Endothelial cell (in vitro differentiated cells): ENCODE measurements around the gene CALM3. TPM values are rescaled to one million over a fixed set of nuclear protein-coding genes. Genes with fewer than 3 reads are reported as not detected.

Source experiments
- DNase-seq: peaks from one replicate; pipeline ENCODE4 v3.0.0; 2021; ENCODE audit warnings: low spot score
- H3K27ac Mint-ChIP-seq: one replicate; pipeline ENCODE4 v1.8.0; 2021; ENCODE audit warnings: mixed read lengths, inconsistent platforms; ENCODE audit not compliant: unreplicated experiment
- H3K27me3 Mint-ChIP-seq: one replicate; pipeline ENCODE4 v1.8.0; 2021; ENCODE audit warnings: mild to moderate bottlenecking, moderate library complexity, mixed read lengths, inconsistent platforms; ENCODE audit not compliant: unreplicated experiment
- H3K36me3 Mint-ChIP-seq: one replicate; pipeline ENCODE4 v1.8.0; 2021; ENCODE audit warnings: mild to moderate bottlenecking, low read depth, mixed read lengths, inconsistent platforms; ENCODE audit not compliant: unreplicated experiment
- H3K4me1 Mint-ChIP-seq: one replicate; pipeline ENCODE4 v1.8.0; 2021; ENCODE audit warnings: mild to moderate bottlenecking, mixed read lengths, inconsistent platforms; ENCODE audit not compliant: unreplicated experiment
- H3K4me3 Mint-ChIP-seq: one replicate; pipeline ENCODE4 v1.8.0; 2021; ENCODE audit warnings: mild to moderate bottlenecking, mixed read lengths, inconsistent platforms; ENCODE audit not compliant: unreplicated experiment
- H3K9me3 Mint-ChIP-seq: one replicate; pipeline ENCODE4 v1.8.0; 2021; ENCODE audit warnings: mixed read lengths, inconsistent platforms; ENCODE audit not compliant: unreplicated experiment
- total RNA-seq: library from RNA; stranded (reverse); fragmentation: NEBNext Ultra II Directional; extraction: Animal tissue kit (Norgen Biotek cat#: 25700); gene quantifications from one replicate; pipeline ENCODE4 v1.2.1, GENCODE V29; 2021; ENCODE audit not compliant: unreplicated experiment
- TF ChIP-seq, protein P1 (sequence below): fragments of 200-600 bp; sonication (generic); IDR thresholded peaks from one replicate; pipeline ENCODE4 v1.5.0; 2021; ENCODE audit warnings: antibody characterized with exemption; ENCODE audit not compliant: unreplicated experiment

Gene CALM3
- total RNA-seq, 1 donor from 2014 or later: 564 TPM

GRCh38 chr19:46609511-46610412 lies 8.6 kb downstream of the CALM3 start:
- Mint-ChIP-seq H3K27me3 (peaks cover 23% of the 10 kb centered on the region), H3K27ac (no peak overlapping the region), H3K36me3 (peaks cover 28% of the 10 kb centered on the region), H3K4me1 (peaks cover 3% of the 10 kb centered on the region), H3K4me3 (peak overlapping the region; percentile 84), H3K9me3 (no peaks in the 10 kb centered on the region)
- TF ChIP-seq, protein P1, sequence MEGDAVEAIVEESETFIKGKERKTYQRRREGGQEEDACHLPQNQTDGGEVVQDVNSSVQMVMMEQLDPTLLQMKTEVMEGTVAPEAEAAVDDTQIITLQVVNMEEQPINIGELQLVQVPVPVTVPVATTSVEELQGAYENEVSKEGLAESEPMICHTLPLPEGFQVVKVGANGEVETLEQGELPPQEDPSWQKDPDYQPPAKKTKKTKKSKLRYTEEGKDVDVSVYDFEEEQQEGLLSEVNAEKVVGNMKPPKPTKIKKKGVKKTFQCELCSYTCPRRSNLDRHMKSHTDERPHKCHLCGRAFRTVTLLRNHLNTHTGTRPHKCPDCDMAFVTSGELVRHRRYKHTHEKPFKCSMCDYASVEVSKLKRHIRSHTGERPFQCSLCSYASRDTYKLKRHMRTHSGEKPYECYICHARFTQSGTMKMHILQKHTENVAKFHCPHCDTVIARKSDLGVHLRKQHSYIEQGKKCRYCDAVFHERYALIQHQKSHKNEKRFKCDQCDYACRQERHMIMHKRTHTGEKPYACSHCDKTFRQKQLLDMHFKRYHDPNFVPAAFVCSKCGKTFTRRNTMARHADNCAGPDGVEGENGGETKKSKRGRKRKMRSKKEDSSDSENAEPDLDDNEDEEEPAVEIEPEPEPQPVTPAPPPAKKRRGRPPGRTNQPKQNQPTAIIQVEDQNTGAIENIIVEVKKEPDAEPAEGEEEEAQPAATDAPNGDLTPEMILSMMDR: no peak
- no peak for DNase-seq

- Mint-ChIP-seq H3K9me3 (no peaks in the 10 kb centered on the region), H3K4me3 (no peak overlapping the region), H3K27me3 (peaks cover 23% of the 10 kb centered on the region), H3K4me1 (peaks cover 3% of the 10 kb centered on the region), H3K27ac (no peak overlapping the region), H3K36me3 (peaks cover 28% of the 10 kb centered on the region)
- no peak for DNase-seq
- TF ChIP-seq, protein P1: no peak
Measured at GRCh38 chr19:46610413-46610775, 9.3 kb downstream of the CALM3 start.

GRCh38 chr19:46610851-46611770 lies 10.0 kb downstream of the CALM3 start:
- no peak for DNase-seq
- H3K27me3 Mint-ChIP-seq: peaks cover 23% of the 10 kb centered on the region
- peaks cover 28% of the 10 kb centered on the region for H3K36me3 Mint-ChIP-seq
- H3K4me1 Mint-ChIP-seq: peaks cover 3% of the 10 kb centered on the region
- no peaks in the 10 kb centered on the region for H3K9me3 Mint-ChIP-seq
- H3K27ac Mint-ChIP-seq: no peak overlapping the region
- TF ChIP-seq, protein P1: no peak
- no peak overlapping the region for H3K4me3 Mint-ChIP-seq

DNA sequence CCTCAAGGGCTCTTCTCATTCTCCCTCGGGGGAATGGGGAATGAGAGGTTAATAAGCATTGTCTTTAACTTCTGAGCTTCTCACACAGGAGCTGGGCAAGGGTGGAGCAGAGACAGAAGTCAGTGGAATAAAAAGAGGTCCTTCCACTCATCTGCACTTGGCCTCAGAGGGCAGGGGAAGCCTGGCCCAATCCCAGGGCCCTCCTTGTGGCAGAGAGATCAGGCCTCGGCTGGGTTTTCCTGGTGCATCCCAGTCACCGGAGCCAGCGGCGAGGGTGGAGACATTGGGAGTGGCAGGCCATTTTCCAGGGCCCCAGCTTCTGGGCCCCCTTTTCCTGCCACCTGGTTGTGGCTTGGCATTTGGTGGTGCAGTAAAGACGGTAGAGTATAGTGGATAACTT lies 10.6 kb downstream of the CALM3 start:
- no peak overlapping the region for H3K27ac Mint-ChIP-seq
- H3K9me3 Mint-ChIP-seq: no peaks in the 10 kb centered on the region
- no peak for DNase-seq
- H3K4me3 Mint-ChIP-seq: no peak overlapping the region
- H3K4me1 Mint-ChIP-seq: peaks cover 3% of the 10 kb centered on the region
- peaks cover 21% of the 10 kb centered on the region for H3K36me3 Mint-ChIP-seq
- TF ChIP-seq, protein P1: no peak
- peaks cover 23% of the 10 kb centered on the region for H3K27me3 Mint-ChIP-seq
